HG02588 (cell line): ENCODE measurements around the gene PHACTR2.

ENCODE experiments used
- ATAC-seq: cut with Tn5 transposase; IDR thresholded peaks from one replicate; pipeline ENCODE4 v1.9.1; 2021; ENCODE audit warnings: mild to moderate bottlenecking, moderate library complexity; ENCODE audit not compliant: unreplicated experiment

The PHACTR2 gene

GRCh38 chr6:143674483-143675381 lies 3.0 kb upstream of the PHACTR2 start:
- no peak for ATAC-seq

- ATAC-seq, result no peak
Measured at GRCh38 chr6:143675382-143675900, 2.3 kb upstream of the PHACTR2 start.

GRCh38 chr6:143675946-143676345 lies 1.8 kb upstream of the PHACTR2 start:
- no peak for ATAC-seq

- ATAC-seq, result no peak
Measured at GRCh38 chr6:143676437-143677045, 1.2 kb upstream of the PHACTR2 start.

- no peak for ATAC-seq
Measured at GRCh38 chr6:143677577-143677890, 231 bp upstream of the PHACTR2 start.

GRCh38 chr6:143679041-143679440 lies 1.3 kb downstream of the PHACTR2 start:
- no peak for ATAC-seq

GRCh38 chr6:143680141-143680540 lies 2.4 kb downstream of the PHACTR2 start:
- ATAC-seq, result no peak

GRCh38 chr6:143682805-143683204 lies 5.0 kb downstream of the PHACTR2 start:
- ATAC-seq, result no peak

GRCh38 chr6:143684486-143684885 lies 6.7 kb downstream of the PHACTR2 start:
- ATAC-seq, result no peak

GRCh38 chr6:143685653-143686052 lies 7.9 kb downstream of the PHACTR2 start:
- ATAC-seq, result no peak

GRCh38 chr6:143687591-143687990 lies 9.8 kb downstream of the PHACTR2 start:
- no peak for ATAC-seq

GRCh38 chr6:143688681-143689080 lies 10.9 kb downstream of the PHACTR2 start:
- no peak for ATAC-seq

- no peak for ATAC-seq
Measured at GRCh38 chr6:143689852-143690251, 12.1 kb downstream of the PHACTR2 start.

GRCh38 chr6:143691155-143691554 lies 13.4 kb downstream of the PHACTR2 start:
- ATAC-seq, result no peak

GRCh38 chr6:143691900-143692636 lies 14.3 kb downstream of the PHACTR2 start:
- no peak for ATAC-seq

GRCh38 chr6:143692696-143693095 lies 14.9 kb downstream of the PHACTR2 start:
- no peak for ATAC-seq

GRCh38 chr6:143694013-143694412 lies 16.2 kb downstream of the PHACTR2 start:
- no peak for ATAC-seq

- no peak for ATAC-seq
Measured at GRCh38 chr6:143694560-143694959, 16.8 kb downstream of the PHACTR2 start.

GRCh38 chr6:143695130-143695968 lies 17.6 kb downstream of the PHACTR2 start:
- no peak for ATAC-seq

- ATAC-seq, result no peak
Measured at GRCh38 chr6:143695969-143696663, 18.4 kb downstream of the PHACTR2 start.
